ENCODE measurements around the gene IDH2.
"Not testable (repeated sequence)": the region's sequence is repeated elsewhere in the genome, so short reads cannot be mapped to it uniquely, and the experiment has no call there.

Gene IDH2

GRCh38 chr15:90145259-90145658, 43.0 kb upstream of the IDH2 start:
- Histone ChIP-seq H3K4me3 (IDR thresholded peaks at IDR 0.05; ENCODE audit: insufficient read depth, low read depth, low read length) (no peak overlapping the region), H3K27ac (no peak overlapping the region), H2AFZ (ENCODE audit: low read depth) (no peak overlapping the region), H3K27me3 (ENCODE audit: insufficient read depth, low read depth) (no peaks in the 10 kb centered on the region), H3K9ac (no peak overlapping the region), H3K4me2 (no peak overlapping the region), H4K20me1 (ENCODE audit: insufficient read depth) (no peaks in the 10 kb centered on the region), H3K4me1 (ENCODE audit: low read depth, poor library complexity, severe bottlenecking) (peaks cover 33% of the 10 kb centered on the region), H3K36me3 (ENCODE audit: insufficient read depth) (no peaks in the 10 kb centered on the region), H3K79me2 (ENCODE audit: insufficient read depth, low read depth) (no peaks in the 10 kb centered on the region)
- TF ChIP-seq, protein P1, sequence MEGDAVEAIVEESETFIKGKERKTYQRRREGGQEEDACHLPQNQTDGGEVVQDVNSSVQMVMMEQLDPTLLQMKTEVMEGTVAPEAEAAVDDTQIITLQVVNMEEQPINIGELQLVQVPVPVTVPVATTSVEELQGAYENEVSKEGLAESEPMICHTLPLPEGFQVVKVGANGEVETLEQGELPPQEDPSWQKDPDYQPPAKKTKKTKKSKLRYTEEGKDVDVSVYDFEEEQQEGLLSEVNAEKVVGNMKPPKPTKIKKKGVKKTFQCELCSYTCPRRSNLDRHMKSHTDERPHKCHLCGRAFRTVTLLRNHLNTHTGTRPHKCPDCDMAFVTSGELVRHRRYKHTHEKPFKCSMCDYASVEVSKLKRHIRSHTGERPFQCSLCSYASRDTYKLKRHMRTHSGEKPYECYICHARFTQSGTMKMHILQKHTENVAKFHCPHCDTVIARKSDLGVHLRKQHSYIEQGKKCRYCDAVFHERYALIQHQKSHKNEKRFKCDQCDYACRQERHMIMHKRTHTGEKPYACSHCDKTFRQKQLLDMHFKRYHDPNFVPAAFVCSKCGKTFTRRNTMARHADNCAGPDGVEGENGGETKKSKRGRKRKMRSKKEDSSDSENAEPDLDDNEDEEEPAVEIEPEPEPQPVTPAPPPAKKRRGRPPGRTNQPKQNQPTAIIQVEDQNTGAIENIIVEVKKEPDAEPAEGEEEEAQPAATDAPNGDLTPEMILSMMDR (conservative IDR thresholded peaks at IDR 0.05; ENCODE audit: low read depth, low read length) = no peak

DNA sequence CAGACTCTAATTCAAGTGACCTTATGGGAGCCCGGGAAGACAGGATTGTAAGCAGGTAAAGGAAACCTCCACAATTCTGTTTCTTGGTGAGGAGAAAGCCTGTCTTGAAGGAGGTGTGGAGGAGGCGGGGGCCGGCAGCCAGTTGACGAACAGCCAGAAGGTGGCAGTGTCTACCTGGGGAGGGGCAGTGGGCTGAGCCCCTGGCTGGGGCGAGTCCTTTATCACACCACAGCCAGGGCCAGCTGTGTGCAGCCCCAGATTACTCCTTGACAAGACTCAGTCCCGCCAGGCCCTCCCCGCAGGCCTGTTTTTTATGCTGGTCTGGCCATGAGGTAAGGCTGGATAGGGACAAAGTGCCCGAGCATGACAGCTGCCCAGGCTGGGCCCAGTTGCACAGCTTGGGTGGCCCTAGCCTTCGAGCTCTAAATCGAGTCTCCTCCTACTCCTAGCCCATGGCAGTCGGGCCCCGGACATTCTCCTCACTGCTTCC, 40.9 kb upstream of the IDH2 start:
- TF ChIP-seq, protein P1 (conservative IDR thresholded peaks at IDR 0.05; ENCODE audit: low read depth, low read length) = peak; percentile 82
- Histone ChIP-seq H3K4me3 (IDR thresholded peaks at IDR 0.05; ENCODE audit: insufficient read depth, low read depth, low read length) (no peak overlapping the region), H3K4me2 (peak overlapping the region; percentile 23; the same call in 1 of the 2 replicates), H3K9ac (no peak overlapping the region), H3K4me1 (ENCODE audit: low read depth, poor library complexity, severe bottlenecking) (peaks cover 18% of the 10 kb centered on the region), H3K36me3 (ENCODE audit: insufficient read depth) (no peaks in the 10 kb centered on the region), H4K20me1 (ENCODE audit: insufficient read depth) (no peaks in the 10 kb centered on the region), H3K27me3 (ENCODE audit: insufficient read depth, low read depth) (no peaks in the 10 kb centered on the region), H3K27ac (no peak overlapping the region), H3K79me2 (ENCODE audit: insufficient read depth, low read depth) (no peaks in the 10 kb centered on the region), H2AFZ (ENCODE audit: low read depth) (peak overlapping the region; percentile 55; the same call in 1 of the 2 replicates)

- no peaks in the 10 kb centered on the region for H3K79me2 ChIP-seq (ENCODE audit: insufficient read depth, low read depth)
- H3K4me2 ChIP-seq = peak overlapping the region; percentile 23; the same call in 1 of the 2 replicates
- no peaks in the 10 kb centered on the region for H3K27me3 ChIP-seq (ENCODE audit: insufficient read depth, low read depth)
- peaks cover 18% of the 10 kb centered on the region for H3K4me1 ChIP-seq (ENCODE audit: low read depth, poor library complexity, severe bottlenecking)
- H3K9ac ChIP-seq = no peak overlapping the region
- H3K27ac ChIP-seq = no peak overlapping the region
- no peak overlapping the region for H3K4me3 ChIP-seq (IDR thresholded peaks at IDR 0.05; ENCODE audit: insufficient read depth, low read depth, low read length)
- peak overlapping the region; percentile 55; the same call in 1 of the 2 replicates for H2AFZ ChIP-seq (ENCODE audit: low read depth)
- TF ChIP-seq, protein P1 (conservative IDR thresholded peaks at IDR 0.05; ENCODE audit: low read depth, low read length) = no peak
- H4K20me1 ChIP-seq (ENCODE audit: insufficient read depth) = no peaks in the 10 kb centered on the region
- H3K36me3 ChIP-seq (ENCODE audit: insufficient read depth) = no peaks in the 10 kb centered on the region
Measured at GRCh38 chr15:90142216-90143165, 40.2 kb upstream of the IDH2 start.

- TF ChIP-seq, protein P1 (conservative IDR thresholded peaks at IDR 0.05; ENCODE audit: low read depth, low read length) = no peak
- Histone ChIP-seq H3K4me2 (no peak overlapping the region), H3K27me3 (ENCODE audit: insufficient read depth, low read depth) (no peaks in the 10 kb centered on the region), H3K4me3 (IDR thresholded peaks at IDR 0.05; ENCODE audit: insufficient read depth, low read depth, low read length) (no peak overlapping the region), H2AFZ (ENCODE audit: low read depth) (no peak overlapping the region), H3K9ac (no peak overlapping the region), H3K27ac (no peak overlapping the region), H3K36me3 (ENCODE audit: insufficient read depth) (no peaks in the 10 kb centered on the region), H3K4me1 (ENCODE audit: low read depth, poor library complexity, severe bottlenecking) (peaks cover 18% of the 10 kb centered on the region), H3K79me2 (ENCODE audit: insufficient read depth, low read depth) (no peaks in the 10 kb centered on the region), H4K20me1 (ENCODE audit: insufficient read depth) (no peaks in the 10 kb centered on the region)
Measured at GRCh38 chr15:90141646-90142045, 39.4 kb upstream of the IDH2 start.

- H3K9ac ChIP-seq; H3K27ac ChIP-seq; H2AFZ ChIP-seq (ENCODE audit: low read depth); H3K4me3 ChIP-seq (IDR thresholded peaks at IDR 0.05; ENCODE audit: insufficient read depth, low read depth, low read length); H3K36me3 ChIP-seq (ENCODE audit: insufficient read depth); H3K4me2 ChIP-seq; H3K79me2 ChIP-seq (ENCODE audit: insufficient read depth, low read depth); H3K27me3 ChIP-seq (ENCODE audit: insufficient read depth, low read depth); H4K20me1 ChIP-seq (ENCODE audit: insufficient read depth): not testable (repeated sequence)
- H3K4me1 ChIP-seq (ENCODE audit: low read depth, poor library complexity, severe bottlenecking) = peaks cover 18% of the 10 kb centered on the region
Measured at GRCh38 chr15:90139549-90139948, 37.3 kb upstream of the IDH2 start.
